Calu3 (cell line): Measurements from ENCODE around the gene ARHGEF4. TPM values are rescaled to one million over a fixed set of nuclear protein-coding genes. Genes with fewer than 3 reads are reported as not detected.

Experiments
- BruUV-seq: library from RNA; stranded (reverse); fragments of 400-500 nt; replicated peaks from 2 replicates; lab custom pipeline; 2021; lab: Mats Ljungman, UMichigan
- CTCF ChIA-PET: fragments of 300-600 bp; sonication (Branson Sonifier 250); formaldehyde crosslinking; loops from one replicate; lab custom pipeline; 2022; ENCODE audit warnings: antibody characterized with exemption; lab: Charles Lee
- DNase-seq: peaks from one replicate; pipeline ENCODE4 v3.0.0; 2022
- H3K27ac Mint-ChIP-seq: one replicate; pipeline ENCODE4 v1.8.0; 2022; ENCODE audit warnings: mixed read lengths; ENCODE audit not compliant: unreplicated experiment
- H3K27me3 Mint-ChIP-seq: one replicate; pipeline ENCODE4 v1.8.0; 2022; ENCODE audit warnings: mixed read lengths; ENCODE audit not compliant: unreplicated experiment
- H3K36me3 Mint-ChIP-seq: one replicate; pipeline ENCODE4 v1.8.0; 2022; ENCODE audit warnings: mild to moderate bottlenecking, moderate library complexity, mixed read lengths; ENCODE audit not compliant: insufficient read depth, unreplicated experiment
- H3K4me1 Mint-ChIP-seq: one replicate; pipeline ENCODE4 v1.8.0; 2022; ENCODE audit warnings: mild to moderate bottlenecking, low read depth, mixed read lengths; ENCODE audit not compliant: unreplicated experiment
- H3K4me3 Mint-ChIP-seq: one replicate; pipeline ENCODE4 v1.8.0; 2022; ENCODE audit warnings: mild to moderate bottlenecking, low read depth, moderate library complexity, mixed read lengths; ENCODE audit not compliant: unreplicated experiment
- H3K9me3 Mint-ChIP-seq: one replicate; pipeline ENCODE4 v1.8.0; 2022; ENCODE audit warnings: low read depth, mixed read lengths; ENCODE audit not compliant: unreplicated experiment
- intact Hi-C: fragments of 100-400 bp; cut with micrococcal nuclease; formaldehyde crosslinking; loops from one replicate; pipeline ENCODE4 v1.10.0; 2022; ENCODE audit not compliant: unreplicated experiment
- total RNA-seq: library from RNA; stranded (reverse); gene quantifications from 2 replicates; pipeline ENCODE4 v1.2.3, GENCODE V29; 2022
- TF ChIP-seq, protein P1 (sequence below): fragments of 200-600 bp; IDR thresholded peaks from one replicate; pipeline ENCODE4 v1.8.0; 2022; ENCODE audit warnings: antibody characterized with exemption; ENCODE audit not compliant: unreplicated experiment

Gene ARHGEF4
- total RNA-seq, 1 experiment from 2014 or later: 8.8 TPM

DNA sequence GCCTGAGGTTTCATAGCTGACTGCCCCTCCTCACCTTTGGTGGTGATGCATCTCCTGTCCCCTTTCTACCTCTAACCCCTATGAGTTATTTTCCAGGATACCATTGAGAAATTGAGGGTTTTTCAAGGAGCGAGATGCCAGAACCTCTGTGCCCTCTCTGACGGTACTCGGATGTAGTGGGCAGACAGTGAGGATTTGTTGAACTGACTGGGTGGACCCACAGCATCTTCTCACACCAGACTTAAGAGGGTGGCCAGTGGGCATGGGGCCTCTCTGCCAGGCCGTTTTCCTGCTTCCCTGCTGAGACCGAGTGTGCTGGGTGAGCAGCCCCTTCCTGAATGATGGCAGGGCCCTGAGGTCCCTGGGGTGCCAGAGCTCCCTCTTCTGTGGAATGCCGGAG lies 46.3 kb downstream of the ARHGEF4 start:
- DNase-seq: no peak
- TF ChIP-seq, protein P1, sequence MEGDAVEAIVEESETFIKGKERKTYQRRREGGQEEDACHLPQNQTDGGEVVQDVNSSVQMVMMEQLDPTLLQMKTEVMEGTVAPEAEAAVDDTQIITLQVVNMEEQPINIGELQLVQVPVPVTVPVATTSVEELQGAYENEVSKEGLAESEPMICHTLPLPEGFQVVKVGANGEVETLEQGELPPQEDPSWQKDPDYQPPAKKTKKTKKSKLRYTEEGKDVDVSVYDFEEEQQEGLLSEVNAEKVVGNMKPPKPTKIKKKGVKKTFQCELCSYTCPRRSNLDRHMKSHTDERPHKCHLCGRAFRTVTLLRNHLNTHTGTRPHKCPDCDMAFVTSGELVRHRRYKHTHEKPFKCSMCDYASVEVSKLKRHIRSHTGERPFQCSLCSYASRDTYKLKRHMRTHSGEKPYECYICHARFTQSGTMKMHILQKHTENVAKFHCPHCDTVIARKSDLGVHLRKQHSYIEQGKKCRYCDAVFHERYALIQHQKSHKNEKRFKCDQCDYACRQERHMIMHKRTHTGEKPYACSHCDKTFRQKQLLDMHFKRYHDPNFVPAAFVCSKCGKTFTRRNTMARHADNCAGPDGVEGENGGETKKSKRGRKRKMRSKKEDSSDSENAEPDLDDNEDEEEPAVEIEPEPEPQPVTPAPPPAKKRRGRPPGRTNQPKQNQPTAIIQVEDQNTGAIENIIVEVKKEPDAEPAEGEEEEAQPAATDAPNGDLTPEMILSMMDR: no peak
- intact Hi-C loops: no loop called here
- H3K27me3 Mint-ChIP-seq: no peaks in the 10 kb centered on the region
- CTCF ChIA-PET: interaction anchor here (0.6 kb wide), 1 partner anchor 9 kb away, joined by 4 read pairs; no protein-coding TSS in a partner anchor
- no TSS peak for BruUV-seq
- no peak overlapping the region for H3K27ac Mint-ChIP-seq
- H3K9me3 Mint-ChIP-seq: no peaks in the 10 kb centered on the region
- H3K36me3 Mint-ChIP-seq: no peaks in the 10 kb centered on the region
- H3K4me3 Mint-ChIP-seq: no peak overlapping the region
- no peaks in the 10 kb centered on the region for H3K4me1 Mint-ChIP-seq

DNA sequence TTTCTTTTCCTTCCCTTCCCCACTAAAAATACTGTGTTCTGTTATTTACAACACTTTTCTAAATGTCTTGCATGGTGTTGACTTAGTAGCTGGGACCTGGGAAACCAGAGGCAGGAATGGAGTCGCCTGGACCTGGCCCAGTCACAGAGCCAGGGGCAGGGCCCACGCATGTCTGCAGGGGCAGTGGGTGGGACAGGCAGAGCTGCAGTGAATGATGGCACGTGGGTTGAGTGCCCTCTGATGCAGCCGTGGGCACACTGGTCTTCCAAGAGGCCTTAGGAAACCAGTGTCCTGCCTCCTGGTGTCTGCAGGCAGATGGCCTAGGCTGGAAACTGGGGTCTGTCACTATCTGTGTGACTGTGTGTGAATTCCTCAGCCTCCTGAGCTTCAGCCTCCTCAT lies 46.8 kb downstream of the ARHGEF4 start:
- CTCF ChIA-PET: interaction anchor here (0.6 kb wide), 1 partner anchor 10 kb away, joined by 4 read pairs; no protein-coding TSS in a partner anchor
- TF ChIP-seq, protein P1: no peak
- H3K27ac Mint-ChIP-seq: no peak overlapping the region
- no peaks in the 10 kb centered on the region for H3K9me3 Mint-ChIP-seq
- H3K27me3 Mint-ChIP-seq: no peaks in the 10 kb centered on the region
- H3K4me3 Mint-ChIP-seq: no peak overlapping the region
- intact Hi-C loops: no loop called here
- no TSS peak for BruUV-seq
- H3K4me1 Mint-ChIP-seq: no peaks in the 10 kb centered on the region
- H3K36me3 Mint-ChIP-seq: no peaks in the 10 kb centered on the region
- no peak for DNase-seq

DNA sequence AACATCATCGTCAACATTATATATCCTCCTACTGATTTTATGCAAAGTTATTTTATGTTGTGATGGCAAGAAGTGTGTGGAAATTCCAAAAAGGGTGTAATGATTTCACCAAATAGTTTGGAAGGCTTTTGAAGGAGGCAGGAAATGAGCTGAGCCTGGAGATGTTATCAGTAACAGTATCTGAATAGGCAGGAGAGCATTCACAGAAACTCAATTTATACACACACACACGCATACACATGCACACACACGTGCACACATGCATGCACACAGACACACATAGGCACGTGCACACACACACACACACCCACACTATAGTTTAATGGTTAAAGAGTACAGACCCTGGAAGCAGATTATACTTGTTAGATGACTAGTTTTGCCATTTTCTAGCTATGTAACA lies 47.3 kb downstream of the ARHGEF4 start:
- no TSS peak for BruUV-seq
- CTCF ChIA-PET: no interaction called here
- no peak overlapping the region for H3K27ac Mint-ChIP-seq
- intact Hi-C loops: no loop called here
- no peaks in the 10 kb centered on the region for H3K4me1 Mint-ChIP-seq
- H3K27me3 Mint-ChIP-seq: no peaks in the 10 kb centered on the region
- TF ChIP-seq, protein P1: no peak
- DNase-seq: no peak
- H3K9me3 Mint-ChIP-seq: no peaks in the 10 kb centered on the region
- H3K36me3 Mint-ChIP-seq: no peaks in the 10 kb centered on the region
- no peak overlapping the region for H3K4me3 Mint-ChIP-seq

DNA sequence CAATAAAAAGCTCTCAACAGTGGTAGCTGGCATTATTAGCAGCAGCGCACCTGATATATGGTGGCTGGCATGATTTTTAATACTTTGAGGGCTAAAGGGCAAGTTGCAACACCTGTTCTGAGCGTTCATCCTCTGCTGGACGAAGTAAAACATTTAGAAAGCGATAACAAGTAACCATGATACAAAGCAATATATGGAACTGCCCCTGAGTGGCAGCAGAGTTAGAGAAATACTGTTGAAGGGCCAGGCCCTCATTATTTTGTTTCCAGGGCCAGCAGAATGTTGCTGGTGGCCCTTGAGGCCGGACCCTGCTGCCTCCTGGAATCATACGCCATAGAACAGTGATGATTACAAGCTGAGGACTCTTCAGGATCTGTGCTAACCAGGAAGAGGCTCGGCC lies 47.8 kb downstream of the ARHGEF4 start:
- no peaks in the 10 kb centered on the region for H3K9me3 Mint-ChIP-seq
- H3K27me3 Mint-ChIP-seq: no peaks in the 10 kb centered on the region
- DNase-seq: no peak
- no TSS peak for BruUV-seq
- intact Hi-C loops: no loop called here
- H3K4me3 Mint-ChIP-seq: no peak overlapping the region
- H3K4me1 Mint-ChIP-seq: no peaks in the 10 kb centered on the region
- TF ChIP-seq, protein P1: no peak
- H3K36me3 Mint-ChIP-seq: no peaks in the 10 kb centered on the region
- CTCF ChIA-PET: no interaction called here
- no peak overlapping the region for H3K27ac Mint-ChIP-seq
